ENCODE results near the gene RYR2.

- TF ChIP-seq ARNT (IDR thresholded peaks at IDR 0.05): no peak
- TF ChIP-seq HOXB6 (CRISPR knock-in tag; IDR thresholded peaks at IDR 0.05; ENCODE audit: borderline replicate concordance): no peak
These were observed 767.1 kb downstream of the RYR2 start for GRCh38 chr1:237809099-237809498.
